SH-SY5Y (cell line): Measurements from ENCODE around the gene DYNLRB1.

Experiments used
- GATA2 ChIP-seq: IDR thresholded peaks from 2 replicates; pipeline ENCODE4 v1.6.1; 2011; ENCODE audit warnings: mild to moderate bottlenecking, low read depth, low read length
- GATA3 ChIP-seq: IDR thresholded peaks from 2 replicates; pipeline ENCODE4 v1.6.1; 2011; ENCODE audit warnings: low read depth, mild to moderate bottlenecking, low read length, moderate library complexity

GRCh38 chr20:34495916-34496315, 20.3 kb upstream of the DYNLRB1 start:
- TF ChIP-seq GATA2: no peak
- no peak for TF ChIP-seq GATA3
